ENCODE data around the gene USP28.

USP28 gene

GRCh38 chr11:113818426-113818825 lies 56.9 kb downstream of the USP28 start:
- no peak for TF ChIP-seq FOXM1 (IDR thresholded peaks at IDR 0.05; ENCODE audit: borderline replicate concordance)
- no peak for TF ChIP-seq CTBP1 (IDR thresholded peaks at IDR 0.05; ENCODE audit: borderline replicate concordance)
- no peak for TF ChIP-seq ZNF384 (IDR thresholded peaks at IDR 0.05)
- no peak for TF ChIP-seq SUZ12 (IDR thresholded peaks at IDR 0.05)
- TF ChIP-seq SP1 (IDR thresholded peaks at IDR 0.05) = no peak
- TF ChIP-seq LEF1 (IDR thresholded peaks at IDR 0.05; ENCODE audit: borderline replicate concordance) = no peak
- no peak for TF ChIP-seq L3MBTL2 (conservative IDR thresholded peaks at IDR 0.05)
- TF ChIP-seq PKNOX1 (IDR thresholded peaks at IDR 0.05) = no peak
- no peak for TF ChIP-seq TARDBP (IDR thresholded peaks at IDR 0.05)
- no peak for TF ChIP-seq NFRKB (IDR thresholded peaks at IDR 0.05)
- no peak for TF ChIP-seq HDGF (IDR thresholded peaks at IDR 0.05; ENCODE audit: borderline replicate concordance)
- no peak for TF ChIP-seq FOXK2 (IDR thresholded peaks at IDR 0.05)
- no peak for TF ChIP-seq ELF4 (IDR thresholded peaks at IDR 0.05)
- no peak for DNase-seq (ENCODE audit: extremely low spot score)
- POLR2A ChIA-PET = no interaction called here
- CTCF ChIA-PET = no interaction called here

- CTCF ChIA-PET = no interaction called here
- TF ChIP-seq PKNOX1 (IDR thresholded peaks at IDR 0.05) = no peak
- TF ChIP-seq TARDBP (IDR thresholded peaks at IDR 0.05) = no peak
- TF ChIP-seq SUZ12 (IDR thresholded peaks at IDR 0.05) = no peak
- TF ChIP-seq SP1 (IDR thresholded peaks at IDR 0.05) = no peak
- TF ChIP-seq BHLHE40 (IDR thresholded peaks at IDR 0.05; ENCODE audit: borderline replicate concordance) = no peak
- no peak for TF ChIP-seq LEF1 (IDR thresholded peaks at IDR 0.05; ENCODE audit: borderline replicate concordance)
- TF ChIP-seq L3MBTL2 (conservative IDR thresholded peaks at IDR 0.05) = no peak
- no peak for TF ChIP-seq CTBP1 (IDR thresholded peaks at IDR 0.05; ENCODE audit: borderline replicate concordance)
- no peak for TF ChIP-seq HDGF (IDR thresholded peaks at IDR 0.05; ENCODE audit: borderline replicate concordance)
- TF ChIP-seq ZNF384 (IDR thresholded peaks at IDR 0.05) = no peak
- TF ChIP-seq ARNT (IDR thresholded peaks at IDR 0.05) = no peak
- no peak for TF ChIP-seq FOXA1 (IDR thresholded peaks at IDR 0.05)
- TF ChIP-seq FOXM1 (IDR thresholded peaks at IDR 0.05; ENCODE audit: borderline replicate concordance) = no peak
- no peak for TF ChIP-seq NFRKB (IDR thresholded peaks at IDR 0.05)
- no peak for TF ChIP-seq ELF4 (IDR thresholded peaks at IDR 0.05)
- no peak for TF ChIP-seq FOXK2 (IDR thresholded peaks at IDR 0.05)
- POLR2A ChIA-PET = no interaction called here
- no peak for DNase-seq (ENCODE audit: extremely low spot score)
Observed at GRCh38 chr11:113817626-113818025, 57.7 kb downstream of the USP28 start.

GRCh38 chr11:113817162-113817561 lies 58.2 kb downstream of the USP28 start:
- CTCF ChIA-PET = no interaction called here
- no peak for DNase-seq (ENCODE audit: extremely low spot score)
- POLR2A ChIA-PET = no interaction called here
- TF ChIP-seq ELF4 (IDR thresholded peaks at IDR 0.05) = no peak
- TF ChIP-seq ZNF384 (IDR thresholded peaks at IDR 0.05) = no peak
- TF ChIP-seq BHLHE40 (IDR thresholded peaks at IDR 0.05; ENCODE audit: borderline replicate concordance) = no peak
- TF ChIP-seq PKNOX1 (IDR thresholded peaks at IDR 0.05) = no peak
- no peak for TF ChIP-seq L3MBTL2 (conservative IDR thresholded peaks at IDR 0.05)
- TF ChIP-seq FOXA1 (IDR thresholded peaks at IDR 0.05) = no peak
- TF ChIP-seq ARNT (IDR thresholded peaks at IDR 0.05) = no peak
- no peak for TF ChIP-seq LEF1 (IDR thresholded peaks at IDR 0.05; ENCODE audit: borderline replicate concordance)
- TF ChIP-seq NFRKB (IDR thresholded peaks at IDR 0.05) = no peak
- no peak for TF ChIP-seq SP1 (IDR thresholded peaks at IDR 0.05)
- TF ChIP-seq CTBP1 (IDR thresholded peaks at IDR 0.05; ENCODE audit: borderline replicate concordance) = no peak

DNA sequence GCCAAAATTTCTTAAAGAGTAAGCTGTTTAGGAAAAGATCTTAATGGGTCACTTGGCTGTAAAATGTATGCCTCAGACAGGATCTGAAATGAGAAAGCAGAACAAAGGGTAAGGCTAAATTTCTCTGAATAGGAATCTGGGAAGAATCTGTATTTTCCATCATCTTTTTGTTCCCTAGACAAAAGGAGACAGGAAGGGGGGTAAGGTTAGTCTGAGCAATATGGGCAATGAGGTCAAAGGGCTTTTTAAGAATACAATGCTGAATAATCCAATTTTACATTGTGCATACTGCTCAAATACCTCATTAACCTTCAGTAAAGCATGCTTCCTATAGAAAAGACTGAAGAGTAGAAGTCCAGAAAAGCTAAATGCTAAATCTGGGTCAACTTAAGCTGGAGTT lies 61.2 kb downstream of the USP28 start:
- POLR2A ChIA-PET = no interaction called here

DNA sequence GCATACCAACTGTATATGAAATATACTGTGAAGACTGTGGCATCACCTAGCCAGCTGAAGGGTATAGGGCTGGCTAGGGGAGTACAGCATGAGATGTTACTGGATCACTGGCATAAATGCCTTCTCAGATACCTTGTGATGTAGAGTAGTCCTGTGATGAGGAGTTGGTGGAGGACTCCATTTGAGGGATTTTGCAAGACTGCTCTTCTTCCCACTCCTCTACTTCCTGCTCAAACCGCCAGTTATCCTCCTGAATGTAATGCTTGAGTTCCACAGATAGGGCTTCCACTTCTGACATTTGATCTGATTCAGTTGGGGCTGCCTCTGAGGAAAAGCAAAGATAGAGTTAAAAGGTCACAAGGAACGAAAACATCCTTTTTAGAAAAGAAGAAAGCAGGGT lies 66.4 kb downstream of the USP28 start:
- CTCF ChIA-PET = no interaction called here
- no peak for DNase-seq (ENCODE audit: extremely low spot score)
- POLR2A ChIA-PET = no interaction called here
- TF ChIP-seq TARDBP (IDR thresholded peaks at IDR 0.05) (no peak), FOXA1 (IDR thresholded peaks at IDR 0.05) (no peak), BHLHE40 (IDR thresholded peaks at IDR 0.05; ENCODE audit: borderline replicate concordance) (no peak), CTBP1 (IDR thresholded peaks at IDR 0.05; ENCODE audit: borderline replicate concordance) (no peak), ELF4 (IDR thresholded peaks at IDR 0.05) (no peak), LEF1 (IDR thresholded peaks at IDR 0.05; ENCODE audit: borderline replicate concordance) (no peak), FOXK2 (IDR thresholded peaks at IDR 0.05) (no peak), HDGF (IDR thresholded peaks at IDR 0.05; ENCODE audit: borderline replicate concordance) (no peak), NFRKB (IDR thresholded peaks at IDR 0.05) (no peak), SP1 (IDR thresholded peaks at IDR 0.05) (no peak), L3MBTL2 (conservative IDR thresholded peaks at IDR 0.05) (no peak), SUZ12 (IDR thresholded peaks at IDR 0.05) (no peak), ZNF384 (IDR thresholded peaks at IDR 0.05) (no peak), ARNT (IDR thresholded peaks at IDR 0.05) (no peak), FOXM1 (IDR thresholded peaks at IDR 0.05; ENCODE audit: borderline replicate concordance) (no peak), PKNOX1 (IDR thresholded peaks at IDR 0.05) (no peak)

More for the DNA sequence above, 61.2 kb downstream of the USP28 start:
- CTCF ChIA-PET = interaction anchor here (0.6 kb wide), 1 partner anchor 432 kb away, joined by 4 read pairs; no protein-coding TSS in a partner anchor
- no peak for DNase-seq (ENCODE audit: extremely low spot score)
- TF ChIP-seq BHLHE40 (IDR thresholded peaks at IDR 0.05; ENCODE audit: borderline replicate concordance) = no peak
- TF ChIP-seq SUZ12 (IDR thresholded peaks at IDR 0.05) = no peak
- no peak for TF ChIP-seq TARDBP (IDR thresholded peaks at IDR 0.05)
- TF ChIP-seq NFRKB (IDR thresholded peaks at IDR 0.05) = no peak
- no peak for TF ChIP-seq SP1 (IDR thresholded peaks at IDR 0.05)
- TF ChIP-seq HDGF (IDR thresholded peaks at IDR 0.05; ENCODE audit: borderline replicate concordance) = no peak
- TF ChIP-seq FOXK2 (IDR thresholded peaks at IDR 0.05) = no peak

Measured in HEK293T (cell line).